AG04449 (cell line): Measurements from ENCODE around the gene FCN2.

Experiments
- CTCF ChIA-PET: fragments of 350-600 bp; formaldehyde crosslinking; extraction: SDS; loops from one replicate; lab custom pipeline; 2021; ENCODE audit warnings: antibody characterized with exemption; lab: Yijun Ruan, JAX
- POLR2A ChIA-PET: fragments of 400-600, 350-600 bp; formaldehyde crosslinking; extraction: SDS; loops from one replicate; lab custom pipeline; 2020; ENCODE audit warnings: antibody characterized with exemption, inconsistent platforms; lab: Yijun Ruan, JAX
- DNase-seq: peaks from one replicate; pipeline ENCODE4 v3.0.0-alpha.2; 2010; ENCODE audit warnings: low read depth, low spot score
- H3K4me3 ChIP-seq: 2 replicates; pipeline ENCODE4 v1.5.1; 2011; ENCODE audit warnings: low read depth, mild to moderate bottlenecking, control low read depth, low read length
- CTCF ChIP-seq: IDR thresholded peaks from one replicate; pipeline ENCODE4 v1.5.1; 2011; ENCODE audit warnings: mild to moderate bottlenecking, moderate library complexity, low read length, control low read depth, inconsistent platforms; ENCODE audit not compliant: insufficient read depth; ENCODE audit errors: missing control alignments

The FCN2 gene

GRCh38 chr9:134850611-134851010, 30.0 kb upstream of the FCN2 start:
- no peak overlapping the region for H3K4me3 ChIP-seq
- CTCF ChIA-PET, result no interaction called here
- no peak for TF ChIP-seq CTCF
- POLR2A ChIA-PET, result no interaction called here
- no peak for DNase-seq

- no peak for DNase-seq
- TF ChIP-seq CTCF, result no peak
- H3K4me3 ChIP-seq, result no peak overlapping the region
- CTCF ChIA-PET, result no interaction called here
- POLR2A ChIA-PET, result no interaction called here
These were observed 29.6 kb upstream of the FCN2 start for GRCh38 chr9:134851020-134851419.

- ChIA-PET POLR2A (no interaction called here), CTCF (no interaction called here)
- no peak for DNase-seq
- TF ChIP-seq CTCF, result no peak
- no peak overlapping the region for H3K4me3 ChIP-seq
These were observed 27.5 kb upstream of the FCN2 start for GRCh38 chr9:134852906-134853654.

- ChIA-PET POLR2A (no interaction called here), CTCF (no interaction called here)
- TF ChIP-seq CTCF, result no peak
- H3K4me3 ChIP-seq, result no peak overlapping the region
- DNase-seq, result no peak
These were observed 26.7 kb upstream of the FCN2 start for GRCh38 chr9:134853893-134854292.

- no peak for TF ChIP-seq CTCF
- no peak overlapping the region for H3K4me3 ChIP-seq
- DNase-seq, result no peak
- CTCF ChIA-PET, result no interaction called here
- POLR2A ChIA-PET, result no interaction called here
These were observed 26.0 kb upstream of the FCN2 start for GRCh38 chr9:134854541-134854981.

- ChIA-PET POLR2A (no interaction called here), CTCF (no interaction called here)
- DNase-seq, result no peak
- TF ChIP-seq CTCF, result no peak
- no peak overlapping the region for H3K4me3 ChIP-seq
These were observed 25.2 kb upstream of the FCN2 start for GRCh38 chr9:134855231-134855899.
